TTC549 (cell line): ENCODE measurements around the gene DNAJC15.
A peak's percentile ranks its signal among the peaks of the same experiment; 100 is the strongest.
"Not testable (repeated sequence)": the region's sequence is repeated elsewhere in the genome, so short reads cannot be mapped to it uniquely, and the experiment has no call there.

Experiments used
- FAIRE-seq: peaks from 2 replicates; lab custom pipeline; 2012; peaks lifted over from hg19 to GRCh38; lab: Jason Lieb, UNC

DNAJC15 gene

DNA sequence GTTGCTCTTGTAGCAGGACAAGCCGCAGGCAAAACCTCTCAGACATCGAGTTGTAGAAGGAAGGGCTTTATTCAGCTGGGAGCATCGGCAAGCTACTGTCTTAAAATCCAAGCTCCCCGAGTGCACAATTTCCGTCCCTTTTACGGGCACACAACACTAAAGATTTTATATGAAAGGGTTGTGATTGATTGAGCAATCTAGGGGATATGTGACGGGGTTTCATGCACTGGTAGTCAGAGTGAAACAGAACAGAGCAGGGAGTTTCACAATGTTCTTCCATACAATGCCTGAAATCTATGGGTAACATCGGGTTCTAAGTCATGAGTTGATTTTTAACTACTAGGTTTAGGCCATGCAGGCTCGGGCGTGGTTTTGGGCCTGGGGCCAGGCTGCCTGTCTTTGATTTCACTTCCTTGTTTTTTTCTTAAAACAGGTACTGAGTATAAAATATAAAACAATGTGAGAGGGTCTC lies 22.0 kb downstream of the DNAJC15 start:
- not testable (repeated sequence) for FAIRE-seq

DNA sequence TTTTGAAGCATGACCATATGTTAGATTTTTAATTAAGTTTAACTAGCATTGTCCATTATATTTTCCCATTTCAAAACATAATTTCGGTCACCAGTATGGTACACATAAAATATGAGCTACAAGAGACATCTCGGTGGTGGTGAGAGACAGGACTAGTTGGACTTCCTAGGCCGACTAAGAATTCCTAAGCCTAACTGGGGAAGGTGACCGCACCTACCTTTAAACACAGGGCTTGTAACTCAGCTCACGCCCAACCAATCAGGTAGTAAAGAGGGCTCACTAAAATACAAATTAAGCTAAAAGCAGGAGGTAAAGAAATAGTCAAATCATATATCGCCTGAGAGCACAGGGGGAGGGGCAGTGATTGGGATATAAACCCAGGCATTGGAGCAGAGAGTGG lies 22.9 kb downstream of the DNAJC15 start:
- FAIRE-seq: no peak

DNA sequence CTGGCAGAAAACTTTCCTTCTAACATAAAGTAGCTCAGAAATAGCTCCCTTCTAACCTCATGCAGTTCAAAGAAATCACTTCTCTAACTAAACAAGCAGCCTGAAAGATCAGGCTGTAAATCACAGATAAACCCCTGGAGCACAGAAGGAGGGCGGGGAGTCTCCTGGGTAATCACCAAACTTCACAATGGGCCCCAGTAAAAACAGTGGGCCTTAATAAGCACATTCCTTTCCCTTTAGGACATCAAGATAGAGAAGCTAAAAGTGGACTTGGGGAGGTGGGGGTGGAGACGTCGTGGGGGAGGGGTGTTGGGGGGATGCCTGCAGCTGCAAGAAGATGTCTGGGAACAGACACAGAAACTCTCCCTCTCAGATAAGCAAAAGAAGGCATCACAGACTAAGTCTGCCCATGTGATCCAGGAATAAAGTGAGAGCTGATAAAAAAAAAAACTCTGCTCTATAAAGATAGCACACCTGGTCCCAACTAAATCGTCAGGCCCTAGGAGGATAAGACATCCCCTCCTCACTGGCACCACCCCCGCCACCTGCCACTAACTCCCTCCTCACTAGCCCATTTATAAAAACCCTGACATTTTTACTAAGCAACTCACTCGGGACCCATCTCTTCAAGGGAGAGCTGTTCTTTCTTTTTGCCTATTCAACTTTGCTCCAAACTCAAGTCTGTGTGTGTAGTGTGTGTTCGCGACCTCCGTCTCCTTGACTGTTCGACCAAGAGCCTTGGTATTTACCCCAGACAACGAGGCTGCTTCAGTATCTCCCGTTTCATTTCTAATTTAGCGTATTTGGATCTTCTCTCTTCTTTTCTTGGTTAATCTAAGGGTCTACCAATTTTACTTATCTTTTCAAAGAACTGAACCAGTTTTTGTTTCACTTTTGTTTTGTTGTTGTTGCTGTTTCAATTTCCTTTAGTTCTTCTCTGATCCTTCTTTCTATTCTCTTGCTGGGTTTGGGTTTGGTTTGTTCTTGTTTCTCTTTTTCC lies 31.7 kb downstream of the DNAJC15 start:
- FAIRE-seq: no peak

DNA sequence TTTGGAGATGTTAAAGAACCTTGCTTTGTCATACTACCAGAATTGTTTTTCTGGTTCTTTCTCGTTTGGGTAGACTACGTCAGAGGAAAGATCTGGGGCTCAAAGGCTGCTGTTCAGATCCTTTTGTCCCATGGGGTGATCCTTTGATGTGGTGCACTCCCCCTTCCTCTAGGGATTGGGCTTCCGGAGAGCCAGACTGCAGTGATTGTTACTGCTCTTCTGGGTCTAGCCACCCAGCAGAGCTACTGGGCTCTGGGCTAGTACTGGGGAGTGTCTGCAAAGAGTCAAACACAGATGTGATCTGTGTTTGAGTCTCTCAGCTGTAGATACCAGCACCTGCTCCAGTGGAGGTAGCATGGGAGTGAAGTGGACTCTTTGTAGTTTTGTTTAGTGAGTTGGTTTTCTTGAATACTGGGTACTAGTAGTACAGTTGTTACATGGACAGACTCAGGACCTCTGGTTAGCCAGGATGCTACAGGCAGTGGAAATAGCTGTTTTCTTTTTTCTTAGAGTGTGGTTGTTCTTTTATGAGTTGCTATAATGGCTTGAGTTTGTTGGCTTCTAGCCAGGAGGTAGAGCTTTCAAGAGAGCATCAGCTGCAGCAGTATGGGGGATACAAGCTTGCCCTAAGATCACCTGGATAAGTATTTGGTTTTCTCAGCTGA lies 34.4 kb downstream of the DNAJC15 start:
- FAIRE-seq: no peak

DNA sequence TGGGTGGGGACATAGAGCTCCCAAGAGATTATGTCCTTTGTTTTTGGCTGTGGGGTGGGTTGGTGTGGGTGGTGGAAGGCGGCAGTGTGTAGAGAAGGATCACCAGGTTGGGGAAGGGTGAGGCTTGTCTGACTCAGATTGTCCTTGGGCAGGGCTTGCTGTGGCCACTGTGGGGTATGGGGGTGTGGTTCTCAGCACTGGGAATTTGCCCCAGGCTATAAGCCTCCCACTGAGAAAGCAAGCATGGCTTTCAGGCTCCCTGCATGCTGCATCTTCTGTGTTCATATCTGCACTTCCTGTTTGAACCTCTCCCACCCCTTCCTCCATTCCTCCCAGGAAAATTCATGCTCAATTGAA lies 34.9 kb downstream of the DNAJC15 start:
- FAIRE-seq: no peak

DNA sequence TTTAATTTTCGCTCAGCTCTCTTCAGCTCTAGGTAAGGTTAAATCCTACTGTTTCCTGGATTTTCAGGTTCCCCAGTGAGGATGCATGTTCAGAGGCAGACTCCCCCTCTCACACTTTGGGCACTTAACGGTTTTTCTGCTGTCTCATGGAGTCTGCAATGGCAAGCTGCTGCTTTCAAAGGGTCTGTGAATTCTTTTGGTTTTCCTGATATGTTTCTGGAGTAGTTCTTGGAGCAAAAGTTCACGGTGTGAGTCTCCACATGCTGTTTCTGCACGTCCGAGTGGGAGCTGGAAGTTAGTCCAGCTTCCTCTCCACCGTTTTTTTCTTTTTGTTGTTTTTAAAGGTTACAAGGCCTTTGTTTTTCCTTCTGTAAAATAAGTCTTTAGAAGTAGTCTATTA lies 35.4 kb downstream of the DNAJC15 start:
- FAIRE-seq: no peak

DNA sequence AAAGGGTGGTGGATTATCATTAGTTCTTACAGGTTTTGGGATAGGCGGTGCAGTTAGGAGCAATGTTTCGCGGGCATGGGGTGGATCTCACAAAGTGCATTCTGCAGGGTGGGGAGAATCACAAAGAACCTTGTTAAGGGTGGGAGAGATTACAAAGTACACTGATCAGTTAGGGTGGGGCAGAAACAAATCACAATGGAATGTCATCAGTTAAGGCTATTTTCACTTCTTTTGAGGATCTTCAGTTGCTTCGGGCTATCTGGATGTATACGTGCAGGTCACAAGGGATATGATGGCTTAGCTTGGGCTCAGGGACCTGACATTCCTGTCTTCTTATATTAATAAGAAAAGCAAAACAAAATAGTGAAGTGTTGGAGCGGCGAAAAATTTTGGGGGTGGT lies 36.4 kb downstream of the DNAJC15 start:
- FAIRE-seq: not testable (repeated sequence)

DNA sequence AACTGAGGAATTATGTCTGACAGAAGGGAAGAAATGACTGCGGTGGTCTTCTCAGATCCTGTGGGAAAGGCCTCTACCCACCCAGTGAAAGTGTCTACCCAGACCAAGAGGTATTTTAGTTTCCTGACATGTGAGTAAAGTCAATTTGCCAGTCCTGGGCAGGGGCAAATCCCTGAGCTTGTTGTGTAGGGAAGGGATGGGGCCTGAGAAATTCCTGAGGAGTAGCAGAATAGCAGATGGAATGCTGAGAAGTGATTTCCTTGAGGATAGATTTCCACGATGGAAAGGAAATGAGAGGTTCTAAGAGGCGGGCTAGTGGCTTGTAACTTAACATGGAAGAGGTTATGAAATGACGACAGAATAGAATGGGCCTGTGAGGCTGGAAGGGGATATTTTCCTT lies 37.4 kb downstream of the DNAJC15 start:
- not testable (repeated sequence) for FAIRE-seq

DNA sequence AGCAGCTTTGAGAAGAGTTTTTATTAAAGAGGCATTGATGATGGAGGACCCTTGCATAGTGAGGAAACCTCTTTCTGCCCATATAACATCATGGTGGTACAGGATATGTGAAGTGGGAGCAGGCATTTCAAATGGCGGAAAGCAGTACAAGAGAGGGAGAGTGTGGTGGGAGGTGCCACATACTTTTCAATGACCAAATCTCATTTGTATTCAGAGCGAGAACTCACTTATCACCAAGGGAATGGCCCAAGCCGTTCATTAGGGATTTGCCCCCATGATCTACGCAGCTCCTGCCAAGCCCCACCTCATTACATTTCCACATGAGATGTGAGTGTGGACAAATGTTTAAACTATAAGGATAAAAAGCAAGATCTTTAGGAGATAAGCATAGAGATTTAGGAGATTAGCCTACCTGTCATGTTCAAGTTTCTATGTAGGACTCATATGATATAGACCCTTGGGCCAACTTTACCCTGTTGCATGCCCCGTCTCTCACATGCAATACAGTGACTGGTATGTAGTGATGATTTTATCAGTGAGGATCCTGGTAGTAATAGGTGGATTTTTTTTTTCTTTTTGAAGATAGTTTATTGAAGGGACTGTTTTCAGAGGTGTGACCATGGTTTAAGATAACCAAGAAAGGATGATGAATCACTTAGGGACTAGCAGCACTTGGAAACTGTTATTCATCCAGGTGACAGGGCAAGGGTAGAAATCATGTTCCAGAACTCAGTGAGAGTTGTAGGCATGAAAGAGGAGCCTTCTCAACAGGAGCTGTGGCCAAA lies 38.3 kb downstream of the DNAJC15 start:
- FAIRE-seq: no peak

DNA sequence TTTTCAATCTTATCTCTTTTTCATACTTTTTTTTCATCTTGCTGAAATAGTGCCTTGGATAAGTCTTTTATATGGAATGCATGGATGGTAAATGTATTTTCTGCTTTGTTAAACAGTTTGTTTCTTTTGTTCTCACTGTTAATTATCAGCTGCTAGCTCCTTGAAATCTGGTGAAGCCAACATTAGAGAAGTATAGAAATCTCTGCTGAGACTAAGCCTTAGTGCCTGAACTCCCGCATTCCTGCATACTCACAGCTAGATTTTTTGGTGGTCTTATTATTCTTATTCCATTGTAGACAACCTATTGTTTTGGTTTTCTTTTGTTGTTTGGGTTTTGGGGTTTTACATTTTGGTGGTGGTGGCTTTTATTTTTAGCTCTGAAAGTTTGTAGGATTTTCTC lies 48.4 kb downstream of the DNAJC15 start:
- FAIRE-seq: no peak

DNA sequence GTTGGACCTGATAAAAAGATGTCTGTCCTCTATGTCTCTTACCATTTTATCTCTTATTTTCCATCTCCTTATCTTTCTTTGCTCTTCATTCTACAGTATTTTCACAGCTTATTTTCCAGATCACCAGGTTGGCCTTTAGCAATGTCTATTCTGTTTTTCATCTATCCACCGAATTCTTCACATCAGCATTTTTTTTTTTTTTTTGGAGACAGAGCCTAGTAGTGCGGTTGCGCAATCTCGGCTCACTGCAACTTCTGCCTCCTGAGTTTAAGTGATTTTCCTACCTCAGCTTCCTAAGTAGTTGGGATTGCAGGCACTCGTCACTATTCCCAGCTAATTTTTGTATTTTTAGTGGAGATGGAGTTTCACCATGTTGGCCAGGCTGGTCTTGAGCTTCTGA lies 49.0 kb downstream of the DNAJC15 start:
- no peak for FAIRE-seq

DNA sequence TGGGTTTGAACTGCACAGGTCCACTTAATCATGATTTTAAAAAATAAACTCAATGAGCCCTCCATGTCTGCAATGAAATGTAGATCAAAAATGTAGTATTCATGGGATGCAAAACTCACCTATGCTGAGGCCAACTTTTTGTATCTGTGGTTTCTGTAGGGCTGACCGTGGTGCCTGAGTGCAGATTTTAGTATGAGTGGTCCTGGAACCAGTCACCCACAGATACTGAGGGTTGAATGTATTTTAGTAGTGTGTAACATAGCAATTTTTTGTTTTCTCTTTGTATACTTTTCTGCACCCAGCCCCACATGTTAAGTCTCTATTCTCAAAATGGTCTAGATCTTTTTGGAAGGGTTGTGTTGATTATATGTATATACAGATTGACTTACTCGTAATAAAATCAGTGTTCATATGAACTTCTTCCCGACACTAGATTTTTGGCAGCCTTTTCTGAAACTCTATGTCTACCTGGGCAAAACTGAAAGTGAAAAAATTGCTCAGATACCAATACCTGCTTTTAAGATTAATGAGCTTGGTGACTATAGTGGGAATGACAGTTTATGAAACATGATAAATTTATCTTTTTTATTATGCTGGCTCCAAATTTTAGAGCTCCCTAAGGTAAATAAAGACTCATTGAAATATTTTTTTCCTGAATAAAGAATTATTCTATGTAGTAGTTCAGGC lies 51.6 kb downstream of the DNAJC15 start:
- FAIRE-seq: no peak

DNA sequence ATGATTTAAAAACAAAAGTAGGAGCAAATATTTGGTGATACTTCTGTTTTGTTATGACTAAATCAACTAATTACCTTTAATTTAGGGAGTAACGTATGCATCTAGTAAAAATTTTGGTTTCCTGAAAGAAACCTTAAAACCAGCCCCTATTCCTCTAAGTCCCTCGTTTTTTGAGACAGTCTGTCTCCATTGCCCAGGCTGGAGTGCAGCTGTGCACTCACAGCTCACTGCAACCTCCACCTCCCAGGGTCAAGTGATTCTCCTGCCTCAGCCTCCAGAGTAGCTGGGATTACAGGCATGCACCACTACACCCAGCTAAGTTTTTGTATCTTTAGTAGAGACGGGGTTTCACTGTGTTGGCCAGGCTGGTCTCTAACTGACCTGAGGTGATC lies 52.1 kb downstream of the DNAJC15 start:
- FAIRE-seq: not testable (repeated sequence)

DNA sequence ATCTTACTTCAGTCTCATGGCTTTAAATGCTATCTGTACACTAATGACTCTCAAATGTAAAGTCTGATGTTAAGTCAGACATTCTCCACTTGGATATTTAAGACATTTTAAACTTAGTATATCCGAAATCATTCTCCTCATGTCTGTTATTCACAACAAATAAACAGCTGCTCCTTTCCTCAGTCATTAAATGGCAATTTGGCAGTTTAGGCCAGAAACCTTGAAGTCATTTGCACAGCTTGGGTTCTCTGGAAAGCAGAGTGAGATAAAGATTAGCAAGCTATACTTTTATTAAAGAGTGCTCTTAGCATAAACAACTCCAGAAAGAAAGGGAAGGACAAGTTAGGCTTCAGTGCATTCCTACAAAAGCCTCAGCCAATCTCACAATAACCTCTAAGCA lies 53.7 kb downstream of the DNAJC15 start:
- FAIRE-seq: no peak

DNA sequence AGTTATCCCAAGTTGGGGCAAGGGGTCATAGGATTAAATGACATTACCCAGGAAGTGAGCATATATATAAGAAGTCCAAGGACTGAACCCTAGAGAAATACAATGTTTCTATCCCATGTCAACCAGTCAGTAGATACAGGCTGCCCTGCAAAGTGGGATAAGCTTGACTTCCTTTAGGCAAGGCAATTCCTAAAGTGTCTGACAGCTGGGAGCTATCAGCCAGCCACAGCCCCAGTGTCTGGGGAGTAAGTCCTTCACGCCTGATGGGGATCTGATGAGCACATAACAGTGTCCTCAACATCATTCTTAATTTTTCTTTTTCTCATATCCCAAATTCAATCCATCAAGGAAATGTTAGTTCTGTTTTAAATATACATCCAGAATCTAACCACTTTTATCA lies 54.1 kb downstream of the DNAJC15 start:
- no peak for FAIRE-seq

DNA sequence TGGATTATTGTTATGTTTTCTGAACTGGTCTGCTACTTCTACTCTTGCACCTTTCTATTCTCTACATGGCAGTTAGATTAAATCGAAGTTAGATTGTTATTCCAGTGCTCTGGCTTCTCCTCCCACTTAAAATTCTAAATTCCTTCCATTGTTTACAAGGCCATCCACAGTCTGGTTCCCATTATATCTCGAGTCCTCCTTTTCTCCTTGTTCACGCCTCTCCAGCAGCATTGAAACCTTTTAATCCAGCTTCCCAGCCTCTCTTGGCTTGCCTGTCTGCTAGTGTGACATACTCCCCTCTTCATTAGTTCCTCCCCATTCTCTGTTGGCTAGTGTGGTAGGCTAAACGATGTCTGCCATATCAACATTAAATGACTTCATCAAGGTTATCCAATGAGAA lies 54.5 kb downstream of the DNAJC15 start:
- no peak for FAIRE-seq

DNA sequence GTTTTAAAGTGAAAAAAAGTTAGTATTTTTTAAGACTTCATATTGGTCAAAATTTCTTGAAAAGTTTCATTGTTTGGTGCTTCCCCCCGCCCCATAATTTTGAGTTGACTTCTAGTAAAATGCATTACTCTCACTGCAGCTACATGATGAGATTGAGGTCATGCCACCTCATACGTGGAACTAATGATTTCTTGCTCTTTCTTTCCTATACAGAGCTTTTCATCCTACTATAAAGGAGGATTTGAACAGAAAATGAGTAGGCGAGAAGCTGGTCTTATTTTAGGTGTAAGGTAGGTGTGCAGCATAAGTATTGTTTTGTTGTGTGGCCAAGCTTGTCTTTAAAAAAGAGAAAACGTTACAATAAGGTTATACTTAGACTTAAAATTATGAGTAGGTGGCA lies 55.0 kb downstream of the DNAJC15 start:
- FAIRE-seq: no peak

DNA sequence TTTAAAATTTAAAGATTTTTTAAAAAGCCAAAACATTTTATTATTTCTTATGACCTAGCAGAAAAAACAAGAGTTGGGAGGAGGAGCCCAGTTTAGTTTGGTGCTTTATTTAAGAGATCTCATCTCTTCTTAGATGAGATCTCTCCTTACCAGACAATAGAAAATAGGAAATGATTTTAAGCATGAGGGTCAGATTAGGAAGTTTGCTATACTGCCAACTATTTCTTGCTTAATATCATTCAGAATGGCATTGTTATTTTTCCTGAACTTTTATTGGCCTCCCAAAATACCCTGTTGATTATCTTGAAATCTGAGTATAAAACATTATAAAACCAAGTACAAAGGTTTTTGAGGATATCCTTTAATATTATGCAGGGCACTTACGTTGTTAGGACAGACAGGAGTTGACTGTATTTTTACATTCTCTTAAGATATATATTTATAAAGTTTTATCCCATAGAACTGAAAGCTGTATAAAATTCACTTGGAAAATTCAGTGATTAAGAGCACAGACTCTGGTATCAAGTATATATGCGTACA lies 56.1 kb downstream of the DNAJC15 start:
- FAIRE-seq: no peak

DNA sequence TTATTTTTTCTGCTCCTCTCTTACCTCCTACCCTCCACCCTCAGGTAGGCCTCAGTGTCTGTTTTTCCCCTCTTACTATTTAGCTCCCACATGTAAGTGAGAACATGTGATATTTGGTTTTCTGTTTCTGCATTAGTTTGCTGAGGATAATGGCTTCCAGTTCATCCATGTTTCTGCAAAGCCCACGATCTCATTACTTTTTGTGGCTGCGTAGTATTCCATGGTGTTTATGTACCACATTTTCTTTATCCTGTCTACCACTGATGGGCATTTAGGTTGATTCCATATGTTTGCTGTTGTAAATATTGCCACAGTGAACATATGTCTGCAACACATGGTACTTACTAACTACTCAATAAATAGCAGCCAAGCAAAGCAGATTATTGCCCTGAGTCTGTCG lies 56.8 kb downstream of the DNAJC15 start:
- no peak for FAIRE-seq

DNA sequence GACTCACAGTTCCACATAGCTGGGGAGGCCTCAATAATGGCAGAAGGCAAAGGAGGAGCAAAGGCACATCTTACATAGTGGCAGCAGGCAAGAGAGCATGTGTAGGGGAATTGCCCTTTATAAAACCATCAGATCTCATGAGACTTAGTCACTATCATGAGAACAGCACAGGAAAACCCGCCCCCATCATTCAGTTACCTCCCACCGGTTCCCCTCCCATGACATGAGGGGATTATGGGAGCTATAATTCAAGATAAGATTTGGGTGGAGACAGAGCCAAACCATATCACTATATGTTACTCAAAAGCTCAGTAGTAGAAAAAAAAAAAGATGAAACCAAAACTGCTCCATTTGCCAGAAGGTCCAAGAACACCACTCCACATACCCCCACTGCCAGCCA lies 58.5 kb downstream of the DNAJC15 start:
- FAIRE-seq: no peak

DNA sequence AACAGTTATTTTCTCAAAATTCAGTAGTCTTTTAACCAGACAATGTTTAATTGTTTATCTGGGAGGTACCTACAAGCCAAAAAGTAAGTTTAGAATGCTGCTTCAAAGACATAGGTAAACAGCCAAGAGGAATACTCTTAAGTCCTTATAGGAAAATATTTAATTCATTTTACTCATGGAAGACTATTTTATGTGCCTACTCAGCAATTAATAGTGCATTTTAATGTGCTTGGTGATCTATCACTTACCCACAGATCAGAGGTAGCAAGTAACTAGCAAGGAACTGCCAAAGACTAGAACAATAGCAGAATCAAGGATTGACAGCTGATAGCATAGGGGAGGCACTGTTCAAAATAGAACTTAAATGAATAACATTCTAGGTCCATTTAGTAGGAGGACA lies 60.4 kb downstream of the DNAJC15 start:
- no peak for FAIRE-seq

DNA sequence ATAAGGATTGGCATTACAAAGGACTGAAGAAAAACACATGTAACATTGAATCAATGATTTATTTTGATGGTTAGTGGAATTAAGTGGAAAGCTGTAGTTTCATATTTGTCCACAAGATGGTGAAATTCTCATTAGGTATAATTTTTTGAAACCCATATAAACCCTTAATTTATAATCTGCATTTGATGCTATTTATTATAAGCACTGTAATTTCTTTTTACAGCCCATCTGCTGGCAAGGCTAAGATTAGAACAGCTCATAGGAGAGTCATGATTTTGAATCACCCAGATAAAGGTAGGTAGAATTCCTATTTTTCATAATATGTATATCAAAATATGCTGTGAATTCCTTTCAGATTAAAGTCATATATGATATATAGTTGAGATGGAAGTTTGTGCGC lies 62.2 kb downstream of the DNAJC15 start:
- peak; percentile 73 for FAIRE-seq
